Medulla oblongata (tissue), 1 donor: Measurements from ENCODE around the gene TNFRSF1B.

Source experiments
- DNase-seq: peaks from one replicate; pipeline ENCODE4 v3.0.0-alpha.2; 2015; ENCODE audit errors: extremely low spot score

The TNFRSF1B gene

DNA sequence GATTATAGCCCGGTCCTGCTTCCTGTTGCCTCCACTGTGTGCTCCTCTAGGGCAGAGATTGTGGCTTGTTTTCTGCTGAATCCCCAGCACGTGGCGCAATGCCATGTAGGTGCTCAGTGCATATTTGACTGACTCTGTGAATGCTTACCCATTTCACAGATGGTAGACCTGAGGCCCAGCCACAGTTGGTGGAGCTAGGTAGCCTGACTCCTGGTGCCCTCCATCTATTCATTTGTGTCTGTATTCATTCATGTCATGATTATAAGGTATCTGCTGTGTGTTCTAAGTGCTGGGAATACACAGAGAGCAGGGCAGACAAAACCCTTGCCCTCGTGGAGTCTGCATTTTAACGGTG, 22.5 kb downstream of the TNFRSF1B start:
- no peak for DNase-seq

DNA sequence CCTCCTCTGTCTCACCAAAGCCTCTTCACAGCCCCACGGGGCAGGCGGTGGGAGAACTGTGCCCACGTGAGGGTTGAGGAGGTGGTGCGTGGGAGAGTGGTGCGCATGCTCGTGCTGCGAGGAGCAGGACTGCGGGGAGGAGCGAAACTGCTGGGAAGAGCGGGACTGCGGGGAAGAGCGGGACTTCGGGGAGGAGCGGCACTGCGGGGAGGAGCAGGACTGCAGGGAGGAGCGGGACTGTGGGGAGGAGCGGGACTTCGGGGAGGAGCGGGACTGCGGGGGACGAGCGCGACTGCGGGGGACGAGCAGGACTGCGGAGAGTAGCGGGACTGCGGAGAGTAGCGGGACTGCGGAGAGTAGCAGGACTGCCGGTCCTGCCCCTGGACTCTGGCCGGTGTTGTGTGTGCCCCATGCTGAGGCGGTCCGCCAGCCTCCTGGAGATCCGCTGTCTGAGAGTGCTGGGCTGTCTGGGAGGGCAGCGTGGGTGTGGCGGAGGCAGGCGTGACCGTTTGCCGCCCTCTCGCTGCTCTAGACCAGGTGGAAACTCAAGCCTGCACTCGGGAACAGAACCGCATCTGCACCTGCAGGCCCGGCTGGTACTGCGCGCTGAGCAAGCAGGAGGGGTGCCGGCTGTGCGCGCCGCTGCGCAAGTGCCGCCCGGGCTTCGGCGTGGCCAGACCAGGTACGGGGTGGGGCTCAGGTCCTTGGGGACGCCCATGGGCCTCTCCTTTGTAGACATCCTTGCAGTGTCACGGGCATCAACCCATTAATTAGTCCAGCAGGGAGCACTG, 24.6 kb downstream of the TNFRSF1B start:
- no peak for DNase-seq

GRCh38 chr1:12194666-12195216, 27.9 kb downstream of the TNFRSF1B start:
- DNase-seq = no peak

DNA sequence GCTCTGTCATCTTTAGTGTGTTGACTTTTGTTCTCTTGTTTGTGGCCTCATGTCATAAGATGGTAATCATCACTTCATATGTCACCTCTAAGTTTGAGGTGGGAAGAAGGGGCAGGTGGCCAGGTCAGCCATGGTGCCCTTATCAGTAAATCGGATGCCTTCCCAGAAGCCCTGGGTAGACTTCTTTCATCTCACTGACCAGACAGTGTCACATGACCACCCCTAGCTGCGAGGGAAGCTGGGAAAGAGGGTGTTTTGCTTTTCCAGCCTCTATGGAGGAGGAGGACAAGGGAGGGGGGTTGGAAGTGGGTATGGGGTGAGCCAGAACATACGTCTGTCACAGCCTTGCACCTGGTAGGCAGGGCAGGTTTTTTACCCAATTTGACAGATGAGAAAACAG, 28.6 kb downstream of the TNFRSF1B start:
- DNase-seq = no peak

GRCh38 chr1:12196641-12197482, 30.1 kb downstream of the TNFRSF1B start:
- DNase-seq = peak; percentile 55

DNA sequence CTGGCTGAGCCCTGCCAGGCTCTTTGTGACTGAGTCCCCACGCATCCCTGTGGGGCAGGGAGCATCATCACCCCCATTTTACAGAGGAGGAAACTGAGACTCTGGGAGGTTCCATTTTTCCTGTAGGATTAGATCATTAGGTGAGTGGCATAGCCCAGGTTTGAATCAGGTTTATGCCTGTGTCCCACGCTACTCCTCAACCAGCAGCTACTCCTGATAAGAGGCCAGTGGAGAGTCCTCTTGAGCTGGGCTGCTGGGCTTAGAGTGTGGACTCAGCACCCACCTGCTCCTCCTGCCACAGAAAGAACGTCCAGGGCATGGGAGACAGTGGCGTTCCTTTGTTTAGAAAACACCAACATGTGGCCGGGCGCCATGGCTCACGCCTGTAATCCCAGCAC, 30.7 kb downstream of the TNFRSF1B start:
- DNase-seq = no peak

DNA sequence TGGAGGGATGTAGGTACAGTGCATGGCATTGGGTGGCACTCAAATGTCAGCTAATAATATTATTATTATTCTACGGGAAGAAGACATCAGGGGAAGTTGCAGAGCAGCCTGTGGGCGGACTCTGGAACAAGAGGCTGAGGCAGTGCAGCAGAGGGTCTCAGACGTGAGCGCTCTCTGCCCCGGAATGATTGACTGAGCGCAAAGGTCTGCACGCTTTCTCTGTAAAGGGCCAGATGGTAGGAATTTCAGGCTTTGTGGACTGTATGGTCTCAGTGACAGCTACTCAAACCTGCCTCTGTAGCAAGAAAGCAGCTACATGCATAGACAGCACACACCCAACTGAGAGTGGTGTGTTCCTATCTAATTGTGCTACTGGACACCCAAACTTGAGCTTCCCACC, 33.4 kb downstream of the TNFRSF1B start:
- DNase-seq = no peak

- DNase-seq = no peak
These were observed 34.8 kb downstream of the TNFRSF1B start for GRCh38 chr1:12201352-12202189.

DNA sequence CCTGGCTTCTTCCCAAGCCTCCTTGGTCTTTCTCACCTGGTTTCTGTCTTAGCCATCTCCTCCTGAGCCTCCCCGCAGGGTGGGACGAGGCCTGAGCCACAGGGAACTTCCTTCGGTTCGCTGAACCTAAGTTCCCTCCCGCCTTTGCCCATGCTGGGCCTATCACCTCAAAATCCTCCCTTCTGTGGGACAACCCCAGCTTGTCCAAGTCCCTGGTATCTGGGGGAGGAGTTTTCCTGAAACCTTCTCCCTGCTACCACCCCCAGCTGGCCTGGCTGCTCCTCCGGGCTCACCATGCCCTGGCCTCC, 35.4 kb downstream of the TNFRSF1B start:
- no peak for DNase-seq

DNA sequence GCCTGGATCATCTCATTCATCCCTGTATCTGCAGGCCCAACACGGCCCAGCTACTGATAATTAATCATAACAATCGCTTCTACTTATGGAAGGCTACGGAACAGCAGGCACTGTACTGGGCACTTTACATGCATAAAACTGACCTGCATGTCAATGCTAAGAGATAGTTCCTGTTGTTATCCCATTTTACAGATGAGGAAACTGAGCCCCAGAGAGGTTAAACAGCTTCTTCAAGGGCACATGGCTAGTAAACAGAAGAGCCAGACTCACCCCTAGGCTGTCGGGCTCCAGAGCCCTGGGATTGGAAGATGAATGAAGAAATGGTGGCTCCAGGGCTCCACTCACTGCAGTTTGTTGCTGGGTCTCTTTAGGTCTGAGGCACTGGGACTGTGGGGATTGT, 35.8 kb downstream of the TNFRSF1B start:
- DNase-seq = no peak

- no peak for DNase-seq
These were observed 36.6 kb downstream of the TNFRSF1B start for GRCh38 chr1:12203216-12204007.

DNA sequence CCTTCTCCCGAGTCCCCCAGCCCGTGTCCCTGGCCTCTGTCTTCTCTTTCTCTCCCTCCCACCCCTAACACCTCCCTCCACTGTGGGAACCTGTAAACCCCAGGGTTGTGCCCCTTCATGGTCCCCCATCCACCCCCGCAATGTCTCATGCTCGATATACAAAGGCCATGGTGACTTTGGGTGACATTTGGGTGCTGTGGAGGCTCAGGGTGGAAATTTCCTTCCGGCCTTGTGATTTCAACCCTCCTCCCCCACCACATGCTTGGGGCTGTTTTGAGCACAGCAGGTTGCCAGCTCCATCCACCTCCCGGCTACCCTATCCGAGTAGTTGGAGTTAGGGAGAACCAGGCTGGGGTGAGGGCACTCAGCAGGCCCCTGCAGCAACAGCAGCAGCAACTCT, 37.3 kb downstream of the TNFRSF1B start:
- DNase-seq = no peak

- DNase-seq = no peak
These were observed 38.2 kb downstream of the TNFRSF1B start for GRCh38 chr1:12204754-12205658.

DNA sequence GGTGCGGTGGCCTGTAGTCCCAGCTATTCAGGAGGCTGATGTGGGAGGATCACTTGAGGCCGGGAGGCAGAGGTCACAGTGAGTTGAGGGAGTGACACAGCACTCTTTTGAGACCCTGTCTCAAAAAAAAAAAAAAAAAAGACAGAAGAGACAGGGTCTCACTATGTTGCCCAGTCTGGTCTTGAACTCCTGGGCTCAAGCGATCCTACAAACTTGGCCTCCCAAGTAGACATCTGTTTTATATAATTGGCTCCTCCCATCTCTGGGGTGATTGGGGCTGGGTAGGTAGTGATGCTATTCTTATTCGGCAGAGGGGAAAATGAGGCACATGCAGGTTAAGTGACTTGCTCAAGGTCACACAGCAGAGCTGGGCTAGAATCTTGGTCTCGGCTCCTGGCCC, 39.4 kb downstream of the TNFRSF1B start:
- DNase-seq = no peak

DNA sequence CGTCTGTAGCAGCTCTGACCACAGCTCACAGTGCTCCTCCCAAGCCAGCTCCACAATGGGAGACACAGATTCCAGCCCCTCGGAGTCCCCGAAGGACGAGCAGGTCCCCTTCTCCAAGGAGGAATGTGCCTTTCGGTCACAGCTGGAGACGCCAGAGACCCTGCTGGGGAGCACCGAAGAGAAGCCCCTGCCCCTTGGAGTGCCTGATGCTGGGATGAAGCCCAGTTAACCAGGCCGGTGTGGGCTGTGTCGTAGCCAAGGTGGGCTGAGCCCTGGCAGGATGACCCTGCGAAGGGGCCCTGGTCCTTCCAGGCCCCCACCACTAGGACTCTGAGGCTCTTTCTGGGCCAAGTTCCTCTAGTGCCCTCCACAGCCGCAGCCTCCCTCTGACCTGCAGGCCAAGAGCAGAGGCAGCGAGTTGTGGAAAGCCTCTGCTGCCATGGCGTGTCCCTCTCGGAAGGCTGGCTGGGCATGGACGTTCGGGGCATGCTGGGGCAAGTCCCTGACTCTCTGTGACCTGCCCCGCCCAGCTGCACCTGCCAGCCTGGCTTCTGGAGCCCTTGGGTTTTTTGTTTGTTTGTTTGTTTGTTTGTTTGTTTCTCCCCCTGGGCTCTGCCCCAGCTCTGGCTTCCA, 40.1 kb downstream of the TNFRSF1B start:
- no peak for DNase-seq

- DNase-seq = no peak
These were observed 41.5 kb downstream of the TNFRSF1B start for GRCh38 chr1:12208271-12208670.

DNA sequence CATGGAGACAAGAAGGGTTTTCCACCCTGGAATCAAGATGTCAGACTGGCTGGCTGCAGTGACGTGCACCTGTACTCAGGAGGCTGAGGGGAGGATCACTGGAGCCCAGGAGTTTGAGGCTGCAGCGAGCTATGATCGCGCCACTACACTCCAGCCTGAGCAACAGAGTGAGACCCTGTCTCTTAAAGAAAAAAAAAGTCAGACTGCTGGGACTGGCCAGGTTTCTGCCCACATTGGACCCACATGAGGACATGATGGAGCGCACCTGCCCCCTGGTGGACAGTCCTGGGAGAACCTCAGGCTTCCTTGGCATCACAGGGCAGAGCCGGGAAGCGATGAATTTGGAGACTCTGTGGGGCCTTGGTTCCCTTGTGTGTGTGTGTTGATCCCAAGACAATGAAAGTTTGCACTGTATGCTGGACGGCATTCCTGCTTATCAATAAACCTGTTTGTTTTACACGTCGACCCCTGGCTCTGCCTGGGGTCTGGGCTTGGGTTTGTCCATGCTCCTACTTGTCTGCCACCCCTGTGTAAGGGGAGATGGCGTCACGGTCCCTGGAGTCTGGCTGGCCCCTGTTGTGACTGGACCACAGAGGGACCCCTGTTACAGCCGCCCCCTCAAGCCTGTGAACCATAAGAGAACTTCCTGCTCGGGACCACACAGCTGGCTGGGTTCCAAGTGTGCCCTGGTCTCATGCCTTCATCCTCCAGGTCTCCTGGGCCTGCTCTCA, 42.1 kb downstream of the TNFRSF1B start:
- DNase-seq = peak; percentile 92

- DNase-seq = no peak
These were observed 42.7 kb downstream of the TNFRSF1B start for GRCh38 chr1:12209495-12209832.
